Colonic mucosa (tissue), 4 donors: ENCODE measurements around the gene SMC2. TPM values are rescaled to one million over a fixed set of nuclear protein-coding genes. Genes with fewer than 3 reads are reported as not detected.

ENCODE experiments used
- DNase-seq: peaks from one replicate; pipeline ENCODE4 v3.0.0-alpha.2; 2020
- H3K27ac ChIP-seq: fragments of 200-600 bp; one replicate; pipeline ENCODE4 v1.8.0; 2021
- H3K27me3 ChIP-seq: fragments of 200-600 bp; one replicate; pipeline ENCODE4 v1.8.0; 2021
- H3K36me3 ChIP-seq: fragments of 200-600 bp; one replicate; pipeline ENCODE4 v1.8.0; 2021
- H3K4me1 ChIP-seq: fragments of 200-600 bp; one replicate; pipeline ENCODE4 v1.8.0; 2021; ENCODE audit warnings: mild to moderate bottlenecking
- H3K4me3 ChIP-seq: fragments of 200-600 bp; one replicate; pipeline ENCODE4 v1.8.0; 2021
- H3K9ac ChIP-seq, 2 donors: one replicate each; pipeline ENCODE4 v1.7.0; 2013; ENCODE audit warnings: control low read depth in 2 of 2, low read depth in 2 of 2, low read length in 2 of 2
- H3K9me3 ChIP-seq: fragments of 200-600 bp; one replicate; pipeline ENCODE4 v1.8.0; 2021
- intact Hi-C: fragments of 100-400 bp; cut with DNase I; formaldehyde crosslinking; loops from one replicate; pipeline ENCODE4 v1.14.1; 2022
- total RNA-seq, 2 donors: library from RNA; stranded (reverse); fragmentation: NEBNext Ultra II Directional in 1 of 2; extraction: Animal tissue kit (Norgen Biotek cat#: 25700) in 1 of 2; gene quantifications; one replicate each; pipeline ENCODE4 v1.2.1, GENCODE V29; 2021
- TF ChIP-seq, protein P1 (sequence below): fragments of 200-600 bp; IDR thresholded peaks from one replicate; pipeline ENCODE4 v1.8.0; 2022; ENCODE audit warnings: antibody characterized with exemption, mild to moderate bottlenecking
- donor health status: healthy.
- donor health status: DM: no; HTN: no; CAD: no.
- donor health status: DM: no; HTN: no; CAD: no.

SMC2 gene
- total RNA-seq, 2 donors from 2014 or later: 14.4 to 37.2 TPM

DNA sequence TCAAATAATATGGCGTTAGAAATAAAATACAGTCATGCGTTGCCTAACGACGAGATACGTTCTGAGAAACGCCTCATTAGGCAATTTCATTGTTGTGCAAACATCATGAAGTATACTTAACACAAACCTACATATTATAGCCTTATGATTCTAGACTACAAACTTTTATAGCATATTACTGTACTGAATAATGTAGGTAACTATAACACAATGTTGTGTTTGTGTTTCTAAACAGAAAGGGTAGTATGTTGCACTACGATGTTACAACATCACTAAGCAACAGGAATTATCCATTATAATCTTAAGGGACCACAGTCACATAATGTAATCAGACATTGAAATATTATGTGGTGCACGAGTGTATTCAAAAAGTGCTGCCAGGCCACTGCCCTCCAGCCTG lies 3.0 kb upstream of the SMC2 start:
- H3K27ac ChIP-seq: peak overlapping the region; percentile 90
- H3K9me3 ChIP-seq: no peaks in the 10 kb centered on the region
- no peak overlapping the region for H3K4me3 ChIP-seq
- TF ChIP-seq, protein P1, sequence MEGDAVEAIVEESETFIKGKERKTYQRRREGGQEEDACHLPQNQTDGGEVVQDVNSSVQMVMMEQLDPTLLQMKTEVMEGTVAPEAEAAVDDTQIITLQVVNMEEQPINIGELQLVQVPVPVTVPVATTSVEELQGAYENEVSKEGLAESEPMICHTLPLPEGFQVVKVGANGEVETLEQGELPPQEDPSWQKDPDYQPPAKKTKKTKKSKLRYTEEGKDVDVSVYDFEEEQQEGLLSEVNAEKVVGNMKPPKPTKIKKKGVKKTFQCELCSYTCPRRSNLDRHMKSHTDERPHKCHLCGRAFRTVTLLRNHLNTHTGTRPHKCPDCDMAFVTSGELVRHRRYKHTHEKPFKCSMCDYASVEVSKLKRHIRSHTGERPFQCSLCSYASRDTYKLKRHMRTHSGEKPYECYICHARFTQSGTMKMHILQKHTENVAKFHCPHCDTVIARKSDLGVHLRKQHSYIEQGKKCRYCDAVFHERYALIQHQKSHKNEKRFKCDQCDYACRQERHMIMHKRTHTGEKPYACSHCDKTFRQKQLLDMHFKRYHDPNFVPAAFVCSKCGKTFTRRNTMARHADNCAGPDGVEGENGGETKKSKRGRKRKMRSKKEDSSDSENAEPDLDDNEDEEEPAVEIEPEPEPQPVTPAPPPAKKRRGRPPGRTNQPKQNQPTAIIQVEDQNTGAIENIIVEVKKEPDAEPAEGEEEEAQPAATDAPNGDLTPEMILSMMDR: no peak
- peak overlapping the region in 1 of 2 donors; percentile 43 for H3K9ac ChIP-seq
- H3K4me1 ChIP-seq: peaks cover 8% of the 10 kb centered on the region
- intact Hi-C loops: no loop called here
- DNase-seq: peak; percentile 20
- no peaks in the 10 kb centered on the region for H3K27me3 ChIP-seq
- no peaks in the 10 kb centered on the region for H3K36me3 ChIP-seq

DNA sequence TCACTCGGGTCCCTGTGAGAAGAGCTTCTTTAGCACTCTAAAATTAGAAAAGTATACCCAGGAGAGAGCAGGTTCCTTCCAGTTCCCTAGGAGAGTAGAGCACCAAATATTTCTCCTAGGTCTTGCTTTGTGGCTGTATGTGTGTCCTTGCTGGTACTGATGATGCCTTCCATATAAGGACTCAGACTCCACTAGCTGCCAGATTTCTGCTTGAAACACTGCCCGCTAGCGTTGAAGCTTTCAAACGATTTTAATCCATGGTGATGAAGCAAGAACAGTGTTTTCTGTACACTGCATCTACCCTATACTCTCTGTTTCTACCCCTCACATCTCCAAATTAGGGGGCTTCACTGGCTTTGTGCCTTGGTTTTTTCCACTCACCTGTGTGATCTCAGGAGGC lies 2.4 kb upstream of the SMC2 start:
- DNase-seq: peak; percentile 65
- Histone ChIP-seq H3K27ac (peak overlapping the region; percentile 90), H3K4me3 (no peak overlapping the region), H3K4me1 (peaks cover 8% of the 10 kb centered on the region), H3K36me3 (no peaks in the 10 kb centered on the region), H3K9ac (peak overlapping the region in 1 of 2 donors; percentile 43), H3K9me3 (no peaks in the 10 kb centered on the region), H3K27me3 (no peaks in the 10 kb centered on the region)
- intact Hi-C loops: no loop called here
- TF ChIP-seq, protein P1: no peak

DNA sequence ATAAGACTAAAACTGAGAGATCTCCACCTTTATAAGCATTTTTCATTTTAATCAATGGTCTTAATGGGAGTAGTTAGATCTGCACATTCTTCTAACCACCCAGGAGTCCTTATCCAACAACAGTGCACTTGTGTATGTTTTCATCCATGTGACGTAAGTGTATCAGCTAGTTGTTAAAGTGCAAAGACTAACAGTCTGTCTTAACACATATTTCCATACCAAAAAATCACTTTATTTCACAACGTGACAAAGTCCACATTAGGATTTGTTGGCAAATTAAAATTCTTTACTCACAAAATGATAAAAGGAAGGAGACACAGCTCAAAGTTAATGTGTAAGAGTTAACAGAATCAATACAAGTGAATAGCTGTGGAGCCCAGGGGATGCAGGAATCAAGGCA lies 1.9 kb upstream of the SMC2 start:
- H3K9ac ChIP-seq: no peak overlapping the region
- H3K27me3 ChIP-seq: no peaks in the 10 kb centered on the region
- TF ChIP-seq, protein P1: no peak
- no peak for DNase-seq
- no peaks in the 10 kb centered on the region for H3K36me3 ChIP-seq
- H3K9me3 ChIP-seq: no peaks in the 10 kb centered on the region
- H3K4me1 ChIP-seq: peaks cover 8% of the 10 kb centered on the region
- no peak overlapping the region for H3K4me3 ChIP-seq
- intact Hi-C loops: no loop called here
- H3K27ac ChIP-seq: peak overlapping the region; percentile 90

DNA sequence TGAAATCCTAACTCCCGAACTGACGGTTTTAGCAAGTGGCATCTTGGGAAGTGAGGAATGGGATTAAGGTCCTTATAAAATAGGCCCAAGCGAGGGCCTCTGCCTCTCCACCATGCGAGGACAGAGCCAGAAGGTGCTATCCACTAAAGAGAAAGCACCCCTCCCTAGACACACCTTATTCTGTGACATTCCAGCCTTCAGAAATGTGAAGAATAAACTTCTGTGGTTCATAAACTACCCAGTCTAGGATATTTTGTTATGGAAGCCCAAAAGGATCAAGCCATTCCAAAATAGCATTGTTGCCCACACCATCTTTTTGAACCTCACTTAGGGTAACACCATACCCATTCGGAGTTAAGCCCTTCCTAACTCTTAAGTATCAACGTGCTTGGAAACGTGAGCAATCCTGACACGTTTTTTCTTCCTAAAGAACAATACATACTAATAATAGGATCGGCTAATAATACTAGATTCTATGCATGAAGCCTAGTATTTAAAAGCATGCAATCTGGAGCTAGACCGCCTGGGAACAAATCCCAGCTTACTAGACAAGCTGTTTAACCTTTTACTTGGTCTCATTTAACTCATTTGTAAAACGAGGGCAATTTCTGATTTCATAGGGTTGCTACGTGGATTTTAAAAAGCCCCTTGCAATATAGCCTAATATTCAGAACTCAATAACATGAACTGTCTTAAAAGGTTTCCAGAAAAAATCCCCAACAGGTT lies 1.1 kb upstream of the SMC2 start:
- H3K27ac ChIP-seq: peak overlapping the region; percentile 90
- DNase-seq: peak; percentile 27
- no peaks in the 10 kb centered on the region for H3K9me3 ChIP-seq
- H3K4me3 ChIP-seq: peak overlapping the region; percentile 56
- H3K36me3 ChIP-seq: no peaks in the 10 kb centered on the region
- intact Hi-C loops: no loop called here
- H3K27me3 ChIP-seq: no peaks in the 10 kb centered on the region
- peak overlapping the region; percentile 48 to 84 for H3K9ac ChIP-seq
- peaks cover 8% of the 10 kb centered on the region for H3K4me1 ChIP-seq
- TF ChIP-seq, protein P1: no peak

DNA sequence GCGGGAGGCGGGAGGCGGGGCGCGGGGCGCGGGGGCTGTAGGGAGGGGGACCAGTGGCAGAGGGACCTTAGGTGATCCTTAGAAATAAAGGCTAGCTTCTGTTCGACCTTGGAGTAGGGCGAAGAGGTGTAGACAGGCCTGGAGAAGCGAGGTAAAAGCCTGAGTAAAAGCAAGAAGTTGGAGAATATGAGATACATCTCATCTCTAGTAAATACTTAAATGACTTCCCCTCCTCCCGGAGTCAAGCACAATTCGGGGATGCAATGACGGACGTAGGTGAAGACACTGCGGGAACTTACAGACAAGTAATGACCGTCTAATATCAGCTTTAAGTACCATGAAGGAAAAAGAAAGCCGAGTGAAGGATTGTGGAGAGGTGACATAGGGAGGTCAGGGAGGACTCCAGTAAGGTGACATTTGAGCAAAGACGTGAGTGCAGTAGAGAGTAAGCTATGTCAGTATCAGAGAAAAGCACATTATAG lies 466 bp downstream of the SMC2 start:
- intact Hi-C loops: no loop called here
- H3K27ac ChIP-seq: peak overlapping the region; percentile 90
- peak overlapping the region; percentile 52 to 65 for H3K9ac ChIP-seq
- peak overlapping the region; percentile 56 for H3K4me3 ChIP-seq
- H3K4me1 ChIP-seq: peaks cover 8% of the 10 kb centered on the region
- no peaks in the 10 kb centered on the region for H3K9me3 ChIP-seq
- H3K36me3 ChIP-seq: no peaks in the 10 kb centered on the region
- no peaks in the 10 kb centered on the region for H3K27me3 ChIP-seq
- no peak for DNase-seq
- TF ChIP-seq, protein P1: no peak
